CD8-positive, alpha-beta T cell (primary cell): Measurements from ENCODE around the gene CRKL. TPM values are rescaled to one million over a fixed set of nuclear protein-coding genes. Genes with fewer than 3 reads are reported as not detected.

Source experiments
- total RNA-seq, 46 experiments: library from RNA in 2 of 46; stranded (reverse) in 2 of 46; gene quantifications; one replicate each; pipeline ENCODE4 v1.2.3 and lab custom pipeline; 2021 to 2026

CRKL gene
- total RNA-seq, 2 experiments from 2014 or later, result 57.7 to 60.2 TPM

Other genes starting within 250 kb of the CRKL start
- gene SERPIND1, start 143.3 kb upstream of the CRKL start, total RNA-seq, result not detected
- gene PI4KA, start 58.6 kb upstream of the CRKL start, total RNA-seq, result 100 to 1,000 TPM; 154 to 155 TPM
- 10 to 100 TPM; 16.5 to 17.1 TPM for gene SNAP29, start 58.4 kb upstream of the CRKL start, total RNA-seq
- gene AIFM3, start 49.8 kb downstream of the CRKL start, total RNA-seq, result under 1 TPM in 1 of 2 experiments, not detected in 1; 0.39 TPM
- gene LZTR1, start 64.9 kb downstream of the CRKL start, total RNA-seq, result 10 to 100 TPM; 42.8 to 44.8 TPM
- 10 to 100 TPM; 71.2 to 73.6 TPM for gene THAP7, start 84.7 kb downstream of the CRKL start, total RNA-seq
- under 1 TPM; 0.30 to 0.36 TPM for gene P2RX6, start 97.8 kb downstream of the CRKL start, total RNA-seq
- not detected for gene SLC7A4, start 115.2 kb downstream of the CRKL start, total RNA-seq
- gene LRRC74B, start 128.5 kb downstream of the CRKL start, total RNA-seq, result not detected